LNCaP clone FGC (cell line): ENCODE data around the gene EMD.

ENCODE experiments used
- DNase-seq: peaks from one replicate; pipeline ENCODE4 v3.0.0-alpha.2; 2011; ENCODE audit warnings: low read depth
- H3K4me3 ChIP-seq: 2 replicates; pipeline ENCODE4 v1.5.1; 2011; ENCODE audit warnings: mild to moderate bottlenecking, low read depth, low read length, control low read depth
- CTCF ChIP-seq: IDR thresholded peaks from 2 replicates; pipeline ENCODE4 v1.5.1; 2012; ENCODE audit warnings: mild to moderate bottlenecking; ENCODE audit not compliant: control insufficient read depth, insufficient read depth; ENCODE audit errors: extremely low read depth

Gene EMD

GRCh38 chrX:154420402-154420756, 41.3 kb downstream of the EMD start:
- DNase-seq, result no peak
- no peak for TF ChIP-seq CTCF
- H3K4me3 ChIP-seq, result no peak overlapping the region

GRCh38 chrX:154426916-154427770, 48.0 kb downstream of the EMD start:
- no peak for DNase-seq
- H3K4me3 ChIP-seq, result no peak overlapping the region
- no peak for TF ChIP-seq CTCF

GRCh38 chrX:154428176-154429171, 49.4 kb downstream of the EMD start, which contains the start of gene ATP6AP1:
TSS of gene ATP6AP1 (plus strand) at chrX:154428677. CDS start at chrX:154428693, 16 bp downstream.
- DNase-seq, result peak; percentile 80
- TF ChIP-seq CTCF, result peak; percentile 18; the same call in 1 of the 2 replicates
- peak within 1 kb of the TSS; percentile 72 for H3K4me3 ChIP-seq

GRCh38 chrX:154429711-154430110, 50.6 kb downstream of the EMD start:
- no peak for TF ChIP-seq CTCF
- DNase-seq, result no peak
- peak overlapping the region; percentile 72 for H3K4me3 ChIP-seq

- DNase-seq, result no peak
- no peak for TF ChIP-seq CTCF
- peak overlapping the region; percentile 21; the same call in 1 of the 2 replicates for H3K4me3 ChIP-seq
These were observed 51.4 kb downstream of the EMD start for GRCh38 chrX:154430479-154430878.

GRCh38 chrX:154430916-154431315, 51.8 kb downstream of the EMD start:
- DNase-seq, result peak; percentile 31
- TF ChIP-seq CTCF, result no peak
- peak overlapping the region; percentile 21; the same call in 1 of the 2 replicates for H3K4me3 ChIP-seq
